ENCODE results near the gene RPS23. TPM values are rescaled to one million over a fixed set of nuclear protein-coding genes. Genes with fewer than 3 reads are reported as not detected.
A peak's percentile ranks its signal among the peaks of the same experiment; 100 is the strongest.

RPS23 gene
- total RNA-seq, 1 experiment from 2014 or later: 2,589 TPM

DNA sequence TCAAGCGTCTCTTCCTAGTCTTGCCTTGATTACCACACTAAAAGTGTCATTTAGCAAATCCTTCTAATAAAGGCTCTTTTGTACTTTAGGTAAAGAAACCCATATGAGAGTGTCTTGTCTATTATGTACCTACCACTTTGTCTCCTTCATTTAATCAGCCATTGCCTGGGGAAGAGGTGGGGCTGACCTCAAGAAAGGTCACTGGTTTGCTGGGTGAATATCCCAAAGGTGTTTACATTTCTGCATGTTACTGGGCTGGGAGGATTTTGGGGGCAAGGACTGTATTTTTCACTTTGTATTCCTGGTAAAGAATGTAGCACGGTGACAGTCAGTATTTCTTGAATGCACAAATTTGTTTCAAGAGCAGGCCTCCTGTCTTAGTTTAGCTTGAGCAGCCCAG is 11.9 kb upstream of the RPS23 start:
- Mint-ChIP-seq H3K4me1 (peaks cover 40% of the 10 kb centered on the region), H3K9me3 (no peaks in the 10 kb centered on the region), H3K36me3 (no peaks in the 10 kb centered on the region), H3K27me3 (ENCODE audit: low read depth) (peaks cover 12% of the 10 kb centered on the region), H3K4me3 (no peak overlapping the region), H3K27ac (no peak overlapping the region)
- DNase-seq (ENCODE audit: low spot score) (no peak), ATAC-seq (no peak)
- POLR2A ChIA-PET: no interaction called here
- TF ChIP-seq IRF2 (CRISPR knock-in tag; IDR thresholded peaks at IDR 0.05; ENCODE audit: borderline replicate concordance, low read depth): no peak
- CTCF ChIA-PET: no interaction called here

DNA sequence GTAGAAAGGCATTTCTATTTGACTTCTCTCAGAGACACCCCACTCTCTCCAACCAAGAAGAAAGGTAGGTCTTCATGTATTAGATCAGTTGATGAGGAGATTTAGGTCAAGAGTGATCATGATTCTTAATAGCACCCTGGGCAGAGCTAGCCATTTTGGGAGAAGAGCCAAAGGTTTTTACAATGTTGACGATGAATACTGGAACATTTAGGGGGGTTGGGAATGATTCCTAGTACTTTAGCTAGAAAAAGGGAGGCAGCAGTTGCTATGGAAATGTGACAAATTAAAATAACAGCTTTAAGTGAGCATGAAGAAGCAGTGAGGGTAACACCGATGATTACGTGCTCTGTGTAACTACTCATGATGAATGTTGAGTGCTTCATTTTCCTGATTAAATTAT is 9.5 kb upstream of the RPS23 start:
- Mint-ChIP-seq H3K9me3 (no peaks in the 10 kb centered on the region), H3K4me1 (peaks cover 25% of the 10 kb centered on the region), H3K4me3 (no peak overlapping the region), H3K36me3 (no peaks in the 10 kb centered on the region), H3K27ac (no peak overlapping the region), H3K27me3 (ENCODE audit: low read depth) (peaks cover 12% of the 10 kb centered on the region)
- TF ChIP-seq NR3C1 (CRISPR knock-in tag; conservative IDR thresholded peaks at IDR 0.05; ENCODE audit: low read depth) (no peak), SOX15 (CRISPR knock-in tag; IDR thresholded peaks at IDR 0.05) (no peak)
- ATAC-seq (no peak), DNase-seq (ENCODE audit: low spot score) (no peak)
- ChIA-PET POLR2A (no interaction called here), CTCF (no interaction called here)

DNA sequence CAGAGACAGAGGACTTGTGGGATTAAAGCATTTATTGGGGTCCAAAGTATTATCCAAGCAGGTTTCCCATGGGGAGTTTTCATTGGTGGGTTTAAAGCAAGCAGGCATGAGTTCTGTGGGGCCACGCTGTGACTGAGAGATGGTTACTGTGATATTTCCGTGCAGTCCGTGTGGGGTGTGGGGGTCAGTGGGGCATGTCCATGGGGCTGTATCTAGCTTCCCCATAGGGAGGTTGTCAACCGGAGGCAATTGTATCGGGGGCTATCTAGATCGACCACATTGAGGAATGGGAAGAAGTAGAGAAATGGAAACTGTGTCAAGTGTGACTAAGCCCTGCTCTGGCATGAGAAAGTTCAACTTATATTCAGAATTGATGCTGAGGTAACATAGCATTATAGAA is 7.1 kb upstream of the RPS23 start:
- no peaks in the 10 kb centered on the region for H3K36me3 Mint-ChIP-seq
- peaks cover 10% of the 10 kb centered on the region for H3K4me1 Mint-ChIP-seq
- no peak overlapping the region for H3K27ac Mint-ChIP-seq
- H3K9me3 Mint-ChIP-seq: no peaks in the 10 kb centered on the region
- TF ChIP-seq, protein P1, sequence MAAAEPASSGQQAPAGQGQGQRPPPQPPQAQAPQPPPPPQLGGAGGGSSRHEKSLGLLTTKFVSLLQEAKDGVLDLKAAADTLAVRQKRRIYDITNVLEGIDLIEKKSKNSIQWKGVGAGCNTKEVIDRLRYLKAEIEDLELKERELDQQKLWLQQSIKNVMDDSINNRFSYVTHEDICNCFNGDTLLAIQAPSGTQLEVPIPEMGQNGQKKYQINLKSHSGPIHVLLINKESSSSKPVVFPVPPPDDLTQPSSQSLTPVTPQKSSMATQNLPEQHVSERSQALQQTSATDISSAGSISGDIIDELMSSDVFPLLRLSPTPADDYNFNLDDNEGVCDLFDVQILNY (CRISPR knock-in tag; IDR thresholded peaks at IDR 0.05): no peak
- TF ChIP-seq ZNF121 (CRISPR knock-in tag; IDR thresholded peaks at IDR 0.05): no peak
- TF ChIP-seq, protein P2, sequence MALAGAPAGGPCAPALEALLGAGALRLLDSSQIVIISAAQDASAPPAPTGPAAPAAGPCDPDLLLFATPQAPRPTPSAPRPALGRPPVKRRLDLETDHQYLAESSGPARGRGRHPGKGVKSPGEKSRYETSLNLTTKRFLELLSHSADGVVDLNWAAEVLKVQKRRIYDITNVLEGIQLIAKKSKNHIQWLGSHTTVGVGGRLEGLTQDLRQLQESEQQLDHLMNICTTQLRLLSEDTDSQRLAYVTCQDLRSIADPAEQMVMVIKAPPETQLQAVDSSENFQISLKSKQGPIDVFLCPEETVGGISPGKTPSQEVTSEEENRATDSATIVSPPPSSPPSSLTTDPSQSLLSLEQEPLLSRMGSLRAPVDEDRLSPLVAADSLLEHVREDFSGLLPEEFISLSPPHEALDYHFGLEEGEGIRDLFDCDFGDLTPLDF (CRISPR knock-in tag; IDR thresholded peaks at IDR 0.05): no peak
- TF ChIP-seq, protein P3, sequence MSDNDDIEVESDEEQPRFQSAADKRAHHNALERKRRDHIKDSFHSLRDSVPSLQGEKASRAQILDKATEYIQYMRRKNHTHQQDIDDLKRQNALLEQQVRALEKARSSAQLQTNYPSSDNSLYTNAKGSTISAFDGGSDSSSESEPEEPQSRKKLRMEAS (CRISPR knock-in tag; IDR thresholded peaks at IDR 0.05): no peak
- TF ChIP-seq SOX15 (CRISPR knock-in tag; IDR thresholded peaks at IDR 0.05): no peak
- TF ChIP-seq, protein P4, sequence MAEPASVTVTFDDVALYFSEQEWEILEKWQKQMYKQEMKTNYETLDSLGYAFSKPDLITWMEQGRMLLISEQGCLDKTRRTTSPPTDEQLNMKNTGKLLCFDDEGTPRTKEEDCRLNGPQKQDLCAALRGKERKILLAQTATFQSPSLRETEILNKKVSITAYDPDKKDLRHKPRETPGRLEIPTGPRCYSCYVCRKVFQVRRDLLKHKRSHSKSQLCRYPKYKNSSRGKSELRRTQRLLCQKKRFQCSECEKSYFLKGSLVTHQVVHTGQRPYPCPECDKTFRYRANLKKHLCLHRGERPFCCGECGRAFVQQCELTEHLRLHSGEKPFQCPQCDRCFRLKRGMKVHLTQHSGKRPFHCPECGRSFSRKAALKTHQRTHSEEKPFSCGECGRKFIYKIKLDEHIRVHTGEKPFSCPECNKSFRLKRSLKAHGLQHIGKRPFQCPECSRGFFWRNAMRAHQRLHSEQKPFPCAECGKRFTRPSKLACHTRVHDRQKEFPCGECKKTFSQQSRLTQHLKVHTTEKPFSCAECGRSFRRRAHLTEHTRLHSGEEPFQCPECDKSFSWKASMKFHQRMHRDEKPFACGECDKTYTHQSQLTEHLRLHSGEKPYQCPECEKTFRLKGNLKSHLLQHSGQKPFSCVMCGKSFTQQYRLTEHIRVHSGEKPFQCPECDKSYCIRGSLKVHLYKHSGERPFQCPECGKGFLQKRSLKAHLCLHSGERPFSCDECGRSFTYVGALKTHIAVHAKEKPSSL (CRISPR knock-in tag; conservative IDR thresholded peaks at IDR 0.05): no peak
- H3K4me3 Mint-ChIP-seq: no peak overlapping the region
- ChIA-PET CTCF (no interaction called here), POLR2A (no interaction called here)
- ATAC-seq (no peak), DNase-seq (ENCODE audit: low spot score) (no peak)
- no peaks in the 10 kb centered on the region for H3K27me3 Mint-ChIP-seq (ENCODE audit: low read depth)

DNA sequence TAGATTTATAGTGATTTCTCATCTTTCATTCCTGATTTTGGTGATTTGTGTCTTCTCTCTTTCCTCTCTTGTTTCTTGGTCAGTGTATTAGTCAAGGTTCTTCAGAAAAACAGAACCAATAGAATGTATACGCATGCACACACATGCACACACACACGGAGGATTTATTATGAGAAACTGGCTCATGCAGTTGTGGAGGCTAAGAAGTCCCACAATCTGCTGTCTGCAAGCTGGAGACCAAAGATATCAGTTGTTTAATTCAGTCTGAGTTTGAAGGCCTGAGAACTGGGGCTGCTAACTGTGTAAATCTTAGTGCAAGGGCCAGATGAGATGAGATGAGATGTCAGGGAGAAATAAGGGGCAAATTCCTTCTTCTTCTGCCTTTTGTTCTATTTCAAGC is 5.7 kb upstream of the RPS23 start:
- DNase-seq (ENCODE audit: low spot score): no peak
- POLR2A ChIA-PET: no interaction called here
- H3K9me3 Mint-ChIP-seq: no peaks in the 10 kb centered on the region
- no peaks in the 10 kb centered on the region for H3K27me3 Mint-ChIP-seq (ENCODE audit: low read depth)
- peaks cover 7% of the 10 kb centered on the region; the same call in 1 of the 2 replicates for H3K4me1 Mint-ChIP-seq
- no peak for ATAC-seq
- H3K27ac Mint-ChIP-seq: no peak overlapping the region
- H3K4me3 Mint-ChIP-seq: no peak overlapping the region
- no peaks in the 10 kb centered on the region for H3K36me3 Mint-ChIP-seq
- no peak for TF ChIP-seq SMAD4 (CRISPR knock-in tag; IDR thresholded peaks at IDR 0.05)
- no peak for TF ChIP-seq SOX15 (CRISPR knock-in tag; IDR thresholded peaks at IDR 0.05)
- no peak for TF ChIP-seq FOXP1 (CRISPR knock-in tag; IDR thresholded peaks at IDR 0.05; ENCODE audit: borderline replicate concordance)
- CTCF ChIA-PET: no interaction called here

DNA sequence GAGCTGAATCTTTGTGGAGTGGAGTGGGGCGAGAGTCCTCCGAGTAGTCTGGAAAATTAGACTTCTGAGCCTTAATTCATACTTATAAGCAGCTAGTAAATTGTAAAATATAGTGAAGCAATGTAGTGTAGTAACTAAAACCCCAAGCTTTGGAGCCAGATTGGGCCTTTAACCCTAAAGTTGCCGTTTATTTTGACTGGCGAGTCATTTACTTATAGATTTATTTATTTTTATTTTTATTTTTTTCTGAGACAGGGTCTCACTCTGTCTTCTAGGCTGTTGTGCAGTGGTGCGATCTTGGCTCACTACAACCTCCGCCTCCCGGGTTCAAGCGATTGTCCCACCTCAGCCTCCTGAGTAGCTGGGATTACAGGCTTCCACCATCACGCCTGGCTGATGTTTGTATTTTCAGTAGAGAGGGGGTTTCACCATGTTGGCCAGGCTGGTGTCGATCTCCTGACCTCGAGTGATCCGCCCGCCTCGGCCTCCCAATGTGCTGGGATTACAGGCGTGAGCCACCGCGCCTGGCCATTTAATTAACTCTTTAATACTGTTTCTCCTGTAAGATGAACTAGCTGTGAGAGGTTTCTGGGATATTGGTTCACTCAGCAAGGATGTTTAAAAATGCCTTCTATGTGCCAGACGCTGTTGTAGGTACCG is 687 bp upstream of the RPS23 start:
- Mint-ChIP-seq H3K27me3 (ENCODE audit: low read depth) (no peaks in the 10 kb centered on the region), H3K9me3 (no peaks in the 10 kb centered on the region), H3K36me3 (peaks cover 35% of the 10 kb centered on the region), H3K27ac (peak overlapping the region; percentile 99), H3K4me1 (peaks cover 32% of the 10 kb centered on the region), H3K4me3 (peak overlapping the region; percentile 93)
- ATAC-seq (no peak), DNase-seq (ENCODE audit: low spot score) (no peak)
- CTCF ChIA-PET: interaction anchor here (0.9 kb wide), 1 partner anchor 33 kb away, joined by 3 read pairs; no protein-coding TSS in a partner anchor
- POLR2A ChIA-PET: interaction anchor here (0.6 to 2.5 kb wide), 3 partner anchors 15 to 1939 kb away, joined by 3 to 14 read pairs (median 3); no protein-coding TSS in a partner anchor
- TF ChIP-seq, protein P4 (CRISPR knock-in tag; conservative IDR thresholded peaks at IDR 0.05): no peak
- no peak for TF ChIP-seq IRF2 (CRISPR knock-in tag; IDR thresholded peaks at IDR 0.05; ENCODE audit: borderline replicate concordance, low read depth)
- TF ChIP-seq, protein P5, sequence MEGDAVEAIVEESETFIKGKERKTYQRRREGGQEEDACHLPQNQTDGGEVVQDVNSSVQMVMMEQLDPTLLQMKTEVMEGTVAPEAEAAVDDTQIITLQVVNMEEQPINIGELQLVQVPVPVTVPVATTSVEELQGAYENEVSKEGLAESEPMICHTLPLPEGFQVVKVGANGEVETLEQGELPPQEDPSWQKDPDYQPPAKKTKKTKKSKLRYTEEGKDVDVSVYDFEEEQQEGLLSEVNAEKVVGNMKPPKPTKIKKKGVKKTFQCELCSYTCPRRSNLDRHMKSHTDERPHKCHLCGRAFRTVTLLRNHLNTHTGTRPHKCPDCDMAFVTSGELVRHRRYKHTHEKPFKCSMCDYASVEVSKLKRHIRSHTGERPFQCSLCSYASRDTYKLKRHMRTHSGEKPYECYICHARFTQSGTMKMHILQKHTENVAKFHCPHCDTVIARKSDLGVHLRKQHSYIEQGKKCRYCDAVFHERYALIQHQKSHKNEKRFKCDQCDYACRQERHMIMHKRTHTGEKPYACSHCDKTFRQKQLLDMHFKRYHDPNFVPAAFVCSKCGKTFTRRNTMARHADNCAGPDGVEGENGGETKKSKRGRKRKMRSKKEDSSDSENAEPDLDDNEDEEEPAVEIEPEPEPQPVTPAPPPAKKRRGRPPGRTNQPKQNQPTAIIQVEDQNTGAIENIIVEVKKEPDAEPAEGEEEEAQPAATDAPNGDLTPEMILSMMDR (IDR thresholded peaks at IDR 0.05): no peak
- TF ChIP-seq, protein P6, sequence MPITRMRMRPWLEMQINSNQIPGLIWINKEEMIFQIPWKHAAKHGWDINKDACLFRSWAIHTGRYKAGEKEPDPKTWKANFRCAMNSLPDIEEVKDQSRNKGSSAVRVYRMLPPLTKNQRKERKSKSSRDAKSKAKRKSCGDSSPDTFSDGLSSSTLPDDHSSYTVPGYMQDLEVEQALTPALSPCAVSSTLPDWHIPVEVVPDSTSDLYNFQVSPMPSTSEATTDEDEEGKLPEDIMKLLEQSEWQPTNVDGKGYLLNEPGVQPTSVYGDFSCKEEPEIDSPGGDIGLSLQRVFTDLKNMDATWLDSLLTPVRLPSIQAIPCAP (CRISPR knock-in tag; IDR thresholded peaks at IDR 0.05): no peak
- TF ChIP-seq, protein P3 (CRISPR knock-in tag; IDR thresholded peaks at IDR 0.05): no peak

All from WTC11 (cell line).